ENCODE results near the gene IGFLR1.

The IGFLR1 gene

GRCh38 chr19:35722461-35722860, 19.8 kb downstream of the IGFLR1 start (continued):
- TF ChIP-seq ZFP30 (CRISPR knock-in tag; IDR thresholded peaks at IDR 0.05), result no peak
- TF ChIP-seq ZNF8 (CRISPR knock-in tag; IDR thresholded peaks at IDR 0.05), result no peak
- TF ChIP-seq ZNF565 (CRISPR knock-in tag; conservative IDR thresholded peaks at IDR 0.05; ENCODE audit: low read depth), result no peak
- no peak for TF ChIP-seq ZC3H10 (CRISPR knock-in tag; IDR thresholded peaks at IDR 0.05)
- no peak for TF ChIP-seq ARNTL (CRISPR knock-in tag; IDR thresholded peaks at IDR 0.05; ENCODE audit: borderline replicate concordance, low read depth)

GRCh38 chr19:35721374-35721773, 20.9 kb downstream of the IGFLR1 start:
- no peak for TF ChIP-seq POU6F1 (CRISPR knock-in tag; IDR thresholded peaks at IDR 0.05; ENCODE audit: borderline replicate concordance, low read depth)
- TF ChIP-seq SNAI2 (CRISPR knock-in tag; IDR thresholded peaks at IDR 0.05), result no peak
- TF ChIP-seq TCF4 (CRISPR knock-in tag; IDR thresholded peaks at IDR 0.05; ENCODE audit: borderline replicate concordance), result no peak
- TF ChIP-seq OSR1 (CRISPR knock-in tag; IDR thresholded peaks at IDR 0.05), result no peak
- ATAC-seq, result no peak

DNA sequence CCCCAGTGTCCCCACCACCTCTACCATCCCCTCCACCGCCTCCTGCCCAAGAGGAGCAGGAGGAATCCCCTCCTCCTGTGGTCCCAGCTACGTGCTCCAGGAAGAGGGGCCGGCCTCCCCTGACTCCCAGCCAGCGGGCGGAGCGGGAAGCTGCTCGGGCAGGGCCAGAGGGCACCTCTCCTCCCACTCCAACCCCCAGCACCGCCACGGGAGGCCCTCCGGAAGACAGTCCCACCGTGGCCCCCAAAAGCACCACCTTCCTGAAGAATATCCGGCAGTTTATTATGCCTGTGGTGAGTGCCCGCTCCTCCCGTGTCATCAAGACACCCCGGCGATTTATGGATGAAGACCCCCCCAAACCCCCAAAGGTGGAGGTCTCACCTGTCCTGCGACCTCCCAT, 21.6 kb downstream of the IGFLR1 start:
- ATAC-seq, result no peak
- no peak for TF ChIP-seq CSDC2 (CRISPR knock-in tag; IDR thresholded peaks at IDR 0.05)
- no peak for TF ChIP-seq OSR1 (CRISPR knock-in tag; IDR thresholded peaks at IDR 0.05)
- TF ChIP-seq BACH2 (CRISPR knock-in tag; IDR thresholded peaks at IDR 0.05; ENCODE audit: borderline replicate concordance), result no peak
- TF ChIP-seq ESRRG (CRISPR knock-in tag; IDR thresholded peaks at IDR 0.05), result no peak
- TF ChIP-seq, protein P1, sequence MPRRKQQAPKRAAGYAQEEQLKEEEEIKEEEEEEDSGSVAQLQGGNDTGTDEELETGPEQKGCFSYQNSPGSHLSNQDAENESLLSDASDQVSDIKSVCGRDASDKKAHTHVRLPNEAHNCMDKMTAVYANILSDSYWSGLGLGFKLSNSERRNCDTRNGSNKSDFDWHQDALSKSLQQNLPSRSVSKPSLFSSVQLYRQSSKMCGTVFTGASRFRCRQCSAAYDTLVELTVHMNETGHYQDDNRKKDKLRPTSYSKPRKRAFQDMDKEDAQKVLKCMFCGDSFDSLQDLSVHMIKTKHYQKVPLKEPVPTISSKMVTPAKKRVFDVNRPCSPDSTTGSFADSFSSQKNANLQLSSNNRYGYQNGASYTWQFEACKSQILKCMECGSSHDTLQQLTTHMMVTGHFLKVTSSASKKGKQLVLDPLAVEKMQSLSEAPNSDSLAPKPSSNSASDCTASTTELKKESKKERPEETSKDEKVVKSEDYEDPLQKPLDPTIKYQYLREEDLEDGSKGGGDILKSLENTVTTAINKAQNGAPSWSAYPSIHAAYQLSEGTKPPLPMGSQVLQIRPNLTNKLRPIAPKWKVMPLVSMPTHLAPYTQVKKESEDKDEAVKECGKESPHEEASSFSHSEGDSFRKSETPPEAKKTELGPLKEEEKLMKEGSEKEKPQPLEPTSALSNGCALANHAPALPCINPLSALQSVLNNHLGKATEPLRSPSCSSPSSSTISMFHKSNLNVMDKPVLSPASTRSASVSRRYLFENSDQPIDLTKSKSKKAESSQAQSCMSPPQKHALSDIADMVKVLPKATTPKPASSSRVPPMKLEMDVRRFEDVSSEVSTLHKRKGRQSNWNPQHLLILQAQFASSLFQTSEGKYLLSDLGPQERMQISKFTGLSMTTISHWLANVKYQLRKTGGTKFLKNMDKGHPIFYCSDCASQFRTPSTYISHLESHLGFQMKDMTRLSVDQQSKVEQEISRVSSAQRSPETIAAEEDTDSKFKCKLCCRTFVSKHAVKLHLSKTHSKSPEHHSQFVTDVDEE (CRISPR knock-in tag; IDR thresholded peaks at IDR 0.05), result no peak
- no peak for TF ChIP-seq ZFP3 (CRISPR knock-in tag; IDR thresholded peaks at IDR 0.05)
- no peak for TF ChIP-seq TCF4 (CRISPR knock-in tag; IDR thresholded peaks at IDR 0.05; ENCODE audit: borderline replicate concordance)
- no peak for TF ChIP-seq ZNF8 (CRISPR knock-in tag; IDR thresholded peaks at IDR 0.05)
- TF ChIP-seq CREB5 (CRISPR knock-in tag; IDR thresholded peaks at IDR 0.05; ENCODE audit: low read depth), result no peak
- TF ChIP-seq ARNTL (CRISPR knock-in tag; IDR thresholded peaks at IDR 0.05; ENCODE audit: borderline replicate concordance, low read depth), result no peak
- no peak for TF ChIP-seq RARB (CRISPR knock-in tag; IDR thresholded peaks at IDR 0.05)

DNA sequence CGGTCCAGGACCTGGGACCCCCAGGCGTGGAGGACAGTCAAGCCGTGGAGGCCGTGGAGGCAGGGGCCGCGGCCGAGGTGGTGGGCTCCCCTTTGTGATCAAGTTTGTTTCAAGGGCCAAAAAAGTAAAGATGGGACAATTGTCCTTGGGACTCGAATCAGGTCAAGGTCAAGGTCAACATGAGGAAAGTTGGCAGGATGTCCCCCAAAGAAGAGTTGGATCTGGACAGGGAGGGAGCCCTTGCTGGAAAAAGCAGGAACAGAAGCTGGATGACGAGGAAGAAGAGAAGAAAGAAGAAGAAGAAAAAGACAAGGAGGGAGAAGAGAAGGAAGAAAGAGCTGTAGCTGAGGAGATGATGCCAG, 22.1 kb downstream of the IGFLR1 start:
- TF ChIP-seq CREB5 (CRISPR knock-in tag; IDR thresholded peaks at IDR 0.05; ENCODE audit: low read depth) (no peak), ZFP30 (CRISPR knock-in tag; IDR thresholded peaks at IDR 0.05) (no peak), CSRNP3 (CRISPR knock-in tag; IDR thresholded peaks at IDR 0.05) (no peak), ZNF70 (CRISPR knock-in tag; IDR thresholded peaks at IDR 0.05) (no peak), ZNF565 (CRISPR knock-in tag; conservative IDR thresholded peaks at IDR 0.05; ENCODE audit: low read depth) (no peak)
- TF ChIP-seq, protein P1 (CRISPR knock-in tag; IDR thresholded peaks at IDR 0.05), result no peak
- no peak for ATAC-seq

Data from SK-N-SH treated with all-trans-retinoic acid at 6 μM for 48 hours (cell line).